Esophagus mucosa (tissue), 1 donor: ENCODE results near the gene THSD7A. TPM values are rescaled to one million over a fixed set of nuclear protein-coding genes. Genes with fewer than 3 reads are reported as not detected.

Source experiments
- ATAC-seq: fragments of 200-7000 bp; cut with Tn5 transposase; one replicate; pipeline ENCODE4 v1.9.1; 2020
- total RNA-seq: library from RNA; stranded (reverse); gene quantifications from one replicate; pipeline ENCODE4 v1.2.4, GENCODE V29; 2023
- donor health status: DM: yes; HTN: yes; CAD: no.

Gene THSD7A
- total RNA-seq, 1 donor from 2014 or later, result 1.00 TPM

DNA sequence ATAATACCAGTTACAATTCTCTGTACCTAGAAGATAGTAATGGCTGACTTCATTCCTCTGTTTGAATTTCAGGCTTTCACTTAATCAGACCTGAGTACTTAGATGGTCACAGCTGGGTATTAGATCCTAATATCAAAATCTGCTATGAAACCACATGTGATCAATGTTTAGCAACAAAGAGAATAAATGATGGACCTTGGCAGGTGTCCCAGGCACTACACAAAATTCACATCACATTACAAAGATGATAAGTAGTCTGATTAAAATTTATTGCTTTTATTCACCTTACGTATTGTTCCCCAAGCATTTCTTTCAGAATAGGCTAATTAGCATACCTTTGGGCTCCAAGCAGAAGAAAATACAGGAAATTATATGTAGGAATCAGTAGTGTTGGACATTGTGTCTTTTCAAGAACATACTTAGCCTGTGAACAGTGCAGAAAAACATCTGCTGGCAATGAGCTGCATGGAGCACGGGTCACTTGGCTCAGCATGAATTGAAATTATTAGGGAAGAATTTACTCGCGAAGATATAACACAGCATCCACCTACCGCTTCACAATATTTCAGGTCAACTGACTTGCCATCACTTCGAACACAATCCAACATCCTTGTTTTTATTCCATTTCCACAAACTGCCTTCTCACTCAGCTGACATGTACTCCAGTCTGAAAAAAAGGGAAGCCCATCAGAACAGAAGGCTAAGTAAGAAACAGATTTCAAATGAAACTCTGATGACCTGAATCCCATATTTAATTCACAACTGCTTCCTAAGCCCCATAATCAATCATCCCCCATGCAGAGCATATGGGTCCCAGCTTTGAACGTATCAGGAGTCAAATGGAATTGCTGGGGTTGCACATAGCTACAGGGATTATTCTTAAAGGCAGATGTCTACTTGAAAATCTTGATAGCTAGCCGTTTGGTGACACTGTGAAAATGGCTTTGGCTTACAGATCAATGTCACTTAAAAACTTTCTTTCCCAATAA lies 421.0 kb downstream of the THSD7A start:
- no peak for ATAC-seq

- no peak for ATAC-seq
Measured at GRCh38 chr7:11404355-11404754, 427.6 kb downstream of the THSD7A start.

GRCh38 chr7:11403781-11404180 lies 428.2 kb downstream of the THSD7A start:
- ATAC-seq, result no peak

DNA sequence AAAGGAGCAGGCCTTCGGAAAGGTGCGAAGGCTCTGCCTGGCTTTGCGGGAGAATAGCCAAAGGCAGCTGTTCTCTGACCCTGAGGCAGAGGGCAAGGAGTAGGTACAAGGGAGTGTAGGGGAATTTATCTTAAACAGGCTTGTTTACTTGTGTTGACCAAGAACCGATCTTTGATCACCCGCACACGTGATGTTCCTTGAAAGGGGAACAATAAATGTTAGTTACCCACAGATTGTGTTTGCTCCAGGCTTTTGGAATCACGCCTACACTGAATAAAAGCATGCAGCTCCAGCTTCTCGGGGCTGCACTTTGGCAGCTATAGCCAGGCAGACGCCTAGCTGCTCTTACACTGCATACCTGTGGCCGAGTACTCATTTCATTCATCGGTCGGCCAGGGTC lies 437.6 kb downstream of the THSD7A start:
- ATAC-seq, result no peak

DNA sequence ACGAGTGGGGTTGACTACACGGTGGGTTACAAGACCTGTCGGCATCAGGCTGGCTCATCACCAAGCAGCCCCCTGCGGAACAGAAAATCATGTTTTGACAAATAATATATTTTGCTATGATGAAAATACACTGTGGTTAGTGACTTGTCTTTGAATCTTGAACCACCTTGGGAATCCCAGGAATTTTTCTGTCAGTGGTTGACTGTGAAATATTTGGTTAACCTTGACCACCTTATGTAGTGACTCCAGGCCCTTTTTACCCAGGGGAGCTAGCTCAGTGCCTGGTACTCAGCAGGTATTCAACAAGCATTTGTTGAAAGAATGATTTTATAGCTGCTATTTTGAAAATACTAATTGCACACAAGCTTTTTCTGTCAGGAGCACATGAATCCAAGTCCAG lies 452.4 kb downstream of the THSD7A start:
- ATAC-seq, result no peak

DNA sequence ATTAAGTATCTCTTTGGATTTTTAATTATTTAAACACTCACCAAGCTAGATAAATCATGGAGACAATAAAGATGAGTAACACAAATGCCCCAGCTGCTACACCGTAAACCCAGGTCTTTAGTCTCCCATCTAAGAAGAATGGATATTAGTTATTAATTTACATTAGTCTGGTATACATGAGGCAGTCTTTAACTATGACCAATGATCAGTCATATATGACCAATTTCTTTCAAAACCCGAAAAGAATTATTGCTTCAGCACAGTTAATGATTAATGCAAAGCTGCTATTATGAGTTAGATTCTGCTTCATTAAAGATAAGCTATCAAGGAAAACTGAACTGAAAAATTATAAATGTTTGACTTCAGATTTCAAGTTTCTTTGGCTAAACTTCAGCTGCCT lies 455.5 kb downstream of the THSD7A start:
- ATAC-seq, result no peak

- ATAC-seq, result no peak
Measured at GRCh38 chr7:11374629-11375028, 457.4 kb downstream of the THSD7A start.

DNA sequence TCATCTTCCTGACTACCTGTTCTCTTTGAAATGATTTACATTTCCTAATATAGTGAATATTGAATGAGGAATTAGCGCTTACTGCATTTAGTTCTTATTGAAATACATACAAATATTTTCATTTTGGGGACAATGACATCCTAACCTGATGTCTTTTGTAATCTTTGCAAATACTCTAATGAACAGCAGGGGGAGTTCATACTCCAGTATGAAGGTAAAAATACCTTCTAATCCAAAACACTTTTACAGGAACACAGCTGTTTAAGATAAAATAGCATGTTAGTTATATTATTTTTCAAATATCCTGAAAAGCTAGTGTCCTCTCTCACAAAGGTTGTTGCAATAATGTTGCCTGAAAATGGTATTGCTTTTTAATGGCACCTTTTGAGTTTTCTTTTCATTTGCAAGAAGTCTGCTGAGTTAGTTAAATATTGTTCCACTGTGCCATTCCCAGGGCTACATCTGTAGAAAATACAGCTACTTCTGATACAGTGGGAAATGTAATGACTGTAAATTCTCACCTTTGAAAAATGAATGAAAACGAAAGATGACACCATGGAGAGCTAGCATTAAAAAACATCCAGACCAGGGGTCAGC lies 458.4 kb downstream of the THSD7A start:
- ATAC-seq, result no peak

DNA sequence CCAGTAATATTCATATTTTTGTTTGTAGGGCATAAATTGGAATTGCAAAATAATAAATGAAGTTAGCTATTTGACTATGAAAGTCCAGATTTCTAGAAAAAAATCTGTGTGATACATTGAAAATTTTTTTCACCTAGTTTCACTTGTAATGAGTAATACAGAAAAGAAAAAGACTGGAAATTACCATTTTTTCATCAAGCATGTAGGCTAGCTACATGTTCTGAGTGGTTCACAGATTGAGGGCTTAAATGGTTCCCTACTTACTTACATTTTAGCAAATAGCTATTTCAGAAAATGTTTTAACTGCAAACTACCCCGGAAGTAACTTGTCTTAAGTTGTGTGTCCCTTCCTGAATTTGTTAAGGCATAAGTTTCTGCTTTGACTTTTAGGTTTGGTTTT lies 462.3 kb downstream of the THSD7A start:
- no peak for ATAC-seq

GRCh38 chr7:11366118-11366517 lies 465.9 kb downstream of the THSD7A start:
- no peak for ATAC-seq

- ATAC-seq, result no peak
Measured at GRCh38 chr7:11358637-11359036, 473.4 kb downstream of the THSD7A start.

DNA sequence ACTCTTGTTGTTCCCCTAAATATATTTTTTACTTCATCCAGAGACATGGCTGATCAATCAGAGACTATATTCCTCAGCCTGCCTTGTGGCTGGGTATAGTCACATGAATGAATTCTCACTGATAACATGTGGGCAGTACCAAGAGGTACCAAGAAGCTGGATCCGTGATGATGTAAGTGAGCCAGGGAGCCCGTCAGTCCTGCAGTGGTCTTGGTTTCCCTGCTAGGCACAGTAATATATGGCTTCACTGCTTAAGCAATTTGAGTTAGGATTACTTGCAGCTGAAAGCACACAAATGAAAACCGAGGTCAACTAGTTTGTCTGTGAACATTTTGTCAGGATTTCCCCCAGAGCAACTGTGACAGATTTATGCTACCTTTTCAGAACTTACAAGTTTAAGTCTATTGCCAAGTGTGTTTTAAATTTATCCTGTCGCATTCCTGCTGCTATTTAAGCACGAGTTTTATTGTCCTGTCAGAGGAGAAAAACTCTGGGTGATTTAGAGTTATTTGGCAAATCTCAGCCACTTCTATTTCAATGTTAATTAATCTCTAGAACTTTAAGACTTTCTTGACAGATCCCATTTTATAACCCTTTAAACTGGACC lies 476.5 kb downstream of the THSD7A start:
- ATAC-seq, result no peak

DNA sequence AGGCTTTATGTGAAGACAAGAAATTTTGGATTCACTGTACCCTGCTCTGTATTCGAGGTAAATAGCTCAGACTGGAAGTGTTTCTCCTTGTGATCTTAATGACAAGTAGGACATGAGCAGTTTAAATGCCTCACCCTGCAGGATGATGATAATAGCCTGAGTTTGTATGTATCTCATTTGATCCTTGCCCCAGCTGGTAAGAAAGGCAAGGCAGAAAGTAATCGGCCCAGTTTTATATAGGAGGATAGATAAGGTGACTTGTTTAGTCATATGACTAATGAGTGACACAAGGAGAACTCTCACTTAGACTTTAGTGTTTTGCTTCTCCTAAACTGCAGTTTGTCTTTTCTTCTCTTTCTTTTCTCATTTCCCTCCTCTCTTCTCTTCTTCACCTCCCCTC lies 485.7 kb downstream of the THSD7A start:
- no peak for ATAC-seq

- no peak for ATAC-seq
Measured at GRCh38 chr7:11345621-11346020, 486.4 kb downstream of the THSD7A start.

DNA sequence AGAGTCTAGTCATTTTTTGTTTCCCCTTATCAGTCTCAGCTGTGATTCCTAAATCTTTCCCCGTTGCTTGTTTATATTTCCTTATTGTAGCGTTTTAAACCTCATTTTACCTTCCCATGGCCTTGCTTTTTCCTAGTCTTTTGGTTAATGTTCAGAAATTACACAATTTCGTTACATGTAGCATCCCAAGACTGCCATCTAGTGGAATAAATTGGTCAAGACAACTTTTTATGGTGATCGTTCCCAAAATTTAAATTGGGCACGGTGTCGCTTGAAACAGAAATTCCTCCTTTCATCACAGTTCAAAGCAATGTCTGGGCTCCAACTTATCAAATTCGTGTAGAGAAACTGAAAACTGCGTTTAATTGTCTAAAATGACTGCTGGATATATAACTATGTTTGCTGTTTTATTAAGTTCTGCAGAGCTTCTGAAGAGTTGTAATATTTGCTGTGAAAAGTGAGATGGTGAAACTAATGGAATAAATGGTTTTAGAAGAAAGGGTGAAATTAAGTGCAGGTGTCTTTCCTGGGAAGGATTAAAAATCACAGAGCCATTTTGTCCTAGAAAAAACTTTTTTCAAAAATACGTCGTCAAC lies 488.1 kb downstream of the THSD7A start:
- no peak for ATAC-seq

DNA sequence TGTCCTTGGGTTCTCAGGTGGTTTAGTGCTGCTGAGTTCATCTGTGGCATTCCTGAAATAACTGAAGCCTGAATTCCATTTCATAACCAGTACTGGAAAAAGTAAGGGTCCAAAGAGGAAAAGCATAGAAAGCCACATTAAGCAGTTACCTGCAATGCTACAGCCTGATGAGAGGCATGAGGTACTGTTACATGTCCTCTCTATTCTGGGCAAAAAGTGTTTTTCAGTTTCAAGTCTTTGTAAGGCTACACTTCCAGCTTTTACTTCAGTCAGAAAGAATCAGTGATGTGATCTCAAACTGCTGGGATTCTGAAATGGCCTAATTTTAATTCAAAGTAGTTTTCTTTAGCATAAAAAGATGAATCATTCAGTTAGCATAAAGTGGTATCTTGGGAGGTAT lies 488.9 kb downstream of the THSD7A start:
- no peak for ATAC-seq

- no peak for ATAC-seq
Measured at GRCh38 chr7:11341285-11341944, 490.6 kb downstream of the THSD7A start.

DNA sequence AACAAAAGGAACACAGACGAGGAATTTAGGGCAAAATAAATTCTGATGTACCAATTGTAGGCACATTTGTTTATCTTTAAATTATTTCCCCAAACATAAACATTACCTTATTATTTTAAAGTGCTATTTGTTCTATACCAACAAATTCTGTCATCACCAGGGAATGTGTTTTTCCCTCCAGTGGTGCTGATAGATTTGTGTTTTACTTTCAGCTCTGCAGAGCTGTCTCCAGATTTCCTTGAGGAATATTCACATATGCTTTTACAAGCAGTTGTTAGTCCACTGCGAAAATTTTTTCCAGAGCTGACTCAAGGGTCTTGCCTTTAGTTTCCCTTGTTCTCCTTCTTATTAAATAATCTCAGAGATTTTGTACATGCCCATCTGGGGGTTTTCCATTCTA lies 495.6 kb downstream of the THSD7A start:
- no peak for ATAC-seq

DNA sequence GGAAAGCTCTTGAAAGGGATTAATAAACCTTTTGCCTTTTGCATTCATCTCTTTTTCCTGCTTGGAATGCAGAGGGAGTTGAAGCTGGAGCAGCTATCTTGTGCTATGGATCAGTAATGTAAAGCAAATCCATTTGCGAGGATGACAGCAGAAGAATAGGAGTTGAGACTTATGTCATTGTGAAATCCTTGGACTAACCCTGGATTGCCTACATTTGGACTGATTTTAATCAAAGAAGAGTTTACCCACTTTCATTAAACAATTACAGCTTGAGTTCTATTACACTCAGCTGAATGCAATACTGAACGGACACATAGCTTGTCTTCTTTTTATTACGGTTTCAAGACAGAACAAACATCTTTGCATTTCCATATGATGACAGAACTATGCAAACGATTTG lies 496.1 kb downstream of the THSD7A start:
- ATAC-seq, result no peak

DNA sequence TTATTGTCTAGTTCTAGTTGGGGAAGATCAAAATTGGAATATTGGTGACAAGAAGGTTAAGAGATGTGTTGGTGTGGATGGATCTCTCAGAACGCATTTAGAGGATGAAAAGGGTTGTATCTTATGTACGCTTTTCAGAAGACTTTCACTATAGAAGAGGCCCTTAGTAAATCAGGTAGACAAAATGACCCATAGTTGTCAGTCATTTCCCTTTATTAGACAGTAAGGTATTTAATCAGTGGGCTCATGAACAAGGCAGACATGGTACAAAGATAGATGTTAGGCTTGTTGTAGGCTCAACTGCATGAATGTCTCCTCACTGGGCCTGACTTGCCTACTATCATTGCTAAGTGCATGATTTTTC lies 499.2 kb downstream of the THSD7A start:
- ATAC-seq, result no peak

- ATAC-seq, result no peak
Measured at GRCh38 chr7:11332186-11332864, 499.7 kb downstream of the THSD7A start.
